ENCODE data around the gene IPPK.

Gene IPPK

GRCh38 chr9:92686954-92687353, 17.0 kb upstream of the IPPK start:
- DNase-seq: no peak

GRCh38 chr9:92685022-92685421, 15.1 kb upstream of the IPPK start:
- DNase-seq: no peak

GRCh38 chr9:92682269-92682668, 12.3 kb upstream of the IPPK start:
- DNase-seq: no peak

GRCh38 chr9:92680166-92681119, 10.5 kb upstream of the IPPK start:
- no peak for DNase-seq

GRCh38 chr9:92679413-92680165, 9.7 kb upstream of the IPPK start:
- DNase-seq: no peak

GRCh38 chr9:92671323-92671722, 1.4 kb upstream of the IPPK start:
- DNase-seq: no peak

GRCh38 chr9:92669527-92669889, 423 bp downstream of the IPPK start:
- no peak for DNase-seq

GRCh38 chr9:92668746-92669526, 995 bp downstream of the IPPK start:
- no peak for DNase-seq

- no peak for DNase-seq
Observed at GRCh38 chr9:92666912-92667532, 2.9 kb downstream of the IPPK start.

- no peak for DNase-seq
Observed at GRCh38 chr9:92666236-92666635, 3.7 kb downstream of the IPPK start.

- no peak for DNase-seq
Observed at GRCh38 chr9:92665836-92666235, 4.1 kb downstream of the IPPK start.

- DNase-seq: no peak
Observed at GRCh38 chr9:92664394-92665152, 5.4 kb downstream of the IPPK start.

- DNase-seq: no peak
Observed at GRCh38 chr9:92663951-92664350, 6.0 kb downstream of the IPPK start.

- no peak for DNase-seq
Observed at GRCh38 chr9:92663126-92663525, 6.8 kb downstream of the IPPK start.

- DNase-seq: no peak
Observed at GRCh38 chr9:92661743-92662142, 8.2 kb downstream of the IPPK start.

- DNase-seq: no peak
Observed at GRCh38 chr9:92661127-92661526, 8.8 kb downstream of the IPPK start.

- DNase-seq: no peak
Observed at GRCh38 chr9:92660266-92660665, 9.7 kb downstream of the IPPK start.

GRCh38 chr9:92659601-92660000, 10.3 kb downstream of the IPPK start:
- DNase-seq: no peak

GRCh38 chr9:92658611-92659010, 11.3 kb downstream of the IPPK start:
- no peak for DNase-seq

- no peak for DNase-seq
Observed at GRCh38 chr9:92658176-92658575, 11.8 kb downstream of the IPPK start.

GRCh38 chr9:92657296-92658094, 12.4 kb downstream of the IPPK start:
- DNase-seq: no peak

All from GDM1 (cell line).